NCI-H510A (cell line): Measurements from ENCODE around the gene PLA2G4F.
A peak's percentile ranks its signal among the peaks of the same experiment; 100 is the strongest.
"Not testable (repeated sequence)": the region's sequence is repeated elsewhere in the genome, so short reads cannot be mapped to it uniquely, and the experiment has no call there.

Source experiments
- DNase-seq: peaks from one replicate; lab custom pipeline; 2025; lab: John Stamatoyannopoulos, UW

PLA2G4F gene

DNA sequence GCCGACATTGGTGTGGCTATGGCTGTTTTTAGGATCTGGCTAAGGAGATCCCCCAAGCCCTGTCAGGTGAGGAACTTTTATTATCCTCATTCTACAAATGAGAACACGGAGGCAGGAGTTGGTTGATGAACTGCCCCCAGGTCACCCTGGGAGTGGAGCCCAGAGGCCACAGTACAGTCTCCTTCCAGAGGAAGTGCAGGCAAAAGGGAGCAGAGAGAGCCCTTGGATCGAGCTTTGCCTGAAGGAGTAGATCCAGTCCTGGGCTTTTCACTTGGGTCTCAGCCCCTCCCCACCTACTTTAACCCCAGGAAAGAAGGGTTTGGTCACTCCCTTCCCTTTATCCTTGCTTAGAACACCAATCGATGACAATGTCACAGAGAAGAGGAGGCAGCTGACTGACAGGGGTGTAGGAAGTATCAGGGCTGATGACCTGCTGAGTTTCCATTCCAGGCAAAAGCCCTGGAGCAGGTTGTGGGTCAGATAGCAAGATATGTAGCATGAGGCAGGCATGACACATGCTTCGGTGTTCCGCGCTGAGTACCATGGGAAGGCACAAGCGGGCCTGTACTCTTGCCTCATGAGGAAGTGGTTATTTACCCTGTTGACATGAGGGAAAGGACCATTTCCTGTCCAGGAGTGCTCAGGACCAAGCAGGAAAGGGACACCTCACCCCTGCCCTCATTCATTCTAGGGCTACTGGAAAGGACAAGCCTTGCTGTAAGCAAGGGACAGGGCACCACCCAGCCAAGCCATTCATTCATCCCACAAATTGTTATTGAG, 56.2 kb downstream of the PLA2G4F start:
- DNase-seq: no peak

GRCh38 chr15:42097018-42097417, 59.4 kb downstream of the PLA2G4F start:
- no peak for DNase-seq

- peak; percentile 86 for DNase-seq
These were observed 61.9 kb downstream of the PLA2G4F start, which contains the start of gene PLA2G4D for GRCh38 chr15:42094512-42094963. PLA2G4D (minus strand) TSS chr15:42094562; CDS start chr15:42094459, 103 bp downstream.

GRCh38 chr15:42093966-42094365, 62.5 kb downstream of the PLA2G4F start:
- DNase-seq: no peak

DNA sequence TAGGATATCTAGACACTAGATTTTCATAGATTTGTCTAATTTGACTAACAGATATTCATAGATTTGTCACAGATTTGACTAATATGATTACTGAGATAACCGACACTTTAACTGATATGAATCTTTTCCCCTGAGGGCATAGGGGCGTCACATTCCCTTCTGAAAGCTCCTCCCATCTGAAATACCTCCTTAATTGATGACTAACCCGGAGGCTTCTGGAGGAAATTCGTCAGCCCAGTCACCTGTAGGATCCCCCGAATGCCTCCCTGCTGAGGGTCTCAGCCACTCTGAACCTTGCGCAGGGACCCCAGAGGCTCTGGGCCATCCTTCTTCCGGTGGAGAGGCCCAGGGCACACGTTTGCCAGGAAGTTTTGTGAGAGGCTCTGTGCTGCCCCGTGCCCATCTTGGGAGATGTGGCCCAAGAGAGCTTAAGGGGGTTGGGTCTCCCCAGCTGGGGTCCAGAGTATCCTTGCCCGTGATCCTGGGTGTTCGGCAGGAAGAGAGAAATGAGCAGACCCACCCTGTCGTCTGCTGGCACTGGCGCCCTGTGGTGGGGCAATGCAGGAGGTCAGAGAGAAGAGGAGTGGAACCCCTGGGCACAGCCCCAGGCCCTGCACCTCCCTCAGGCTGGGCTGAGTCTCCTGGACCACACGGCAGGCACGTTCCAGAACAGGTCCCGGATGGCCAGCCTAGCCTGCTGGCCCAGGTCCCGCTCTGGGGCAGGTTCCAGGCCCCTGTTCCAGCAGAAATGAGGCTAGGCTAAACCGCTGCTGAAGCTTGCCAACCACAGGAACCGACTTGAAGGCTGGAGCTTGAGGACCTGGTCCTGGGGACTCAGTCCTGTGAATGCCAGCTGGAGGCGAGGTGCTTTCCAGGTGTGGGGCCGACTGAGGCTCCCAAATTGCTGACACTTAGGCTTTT, 63.8 kb downstream of the PLA2G4F start:
- DNase-seq: no peak

DNA sequence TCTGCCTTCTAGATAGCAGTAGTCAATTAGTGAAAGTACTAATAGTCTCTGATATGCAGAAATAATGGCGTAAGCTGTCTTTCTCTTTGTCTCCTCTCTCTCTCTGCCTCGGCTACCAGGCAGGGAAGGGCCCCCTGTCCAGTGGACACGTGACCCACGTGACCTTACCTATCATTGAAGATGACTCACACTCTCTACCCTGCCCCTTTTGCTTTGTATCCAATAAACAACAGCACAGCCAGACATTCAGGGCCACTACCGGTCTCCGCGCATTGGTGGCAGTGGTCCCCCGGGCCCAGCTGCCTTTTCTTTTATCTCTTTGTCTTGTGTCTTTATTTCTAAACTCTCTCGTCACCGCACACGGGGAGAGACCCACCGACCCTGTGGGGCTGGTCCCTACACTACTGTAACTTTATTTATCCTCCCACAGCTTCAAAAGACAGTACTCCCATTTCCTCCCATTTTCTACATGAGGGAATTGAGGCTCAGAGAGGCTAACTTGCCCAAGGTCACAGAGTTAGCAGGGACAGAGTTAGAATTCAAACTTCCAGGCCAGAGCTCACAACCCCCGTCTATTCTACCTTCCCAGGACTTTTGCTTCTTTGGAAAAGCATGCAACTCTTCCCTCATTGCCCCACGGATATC, 64.6 kb downstream of the PLA2G4F start:
- DNase-seq: not testable (repeated sequence)

DNA sequence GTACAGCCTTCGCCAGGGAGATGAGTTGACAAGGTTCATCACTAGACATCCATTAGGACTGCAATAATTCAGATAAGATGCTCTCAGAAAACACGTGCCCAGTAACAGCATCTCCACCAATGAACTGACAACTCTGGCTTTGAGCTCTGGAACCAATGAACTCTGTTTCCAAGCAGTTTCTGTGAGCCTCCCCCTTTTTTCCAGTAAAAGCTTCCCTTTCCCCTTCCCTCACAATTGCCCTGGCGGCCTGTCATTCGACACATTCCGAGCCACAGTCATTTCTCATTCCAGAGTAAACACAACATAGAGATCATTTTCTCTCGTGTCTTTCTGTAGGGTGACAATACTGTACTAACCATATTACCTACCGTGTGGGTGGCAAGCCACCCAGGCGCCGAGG, 65.7 kb downstream of the PLA2G4F start:
- no peak for DNase-seq

GRCh38 chr15:42090370-42090769, 66.1 kb downstream of the PLA2G4F start:
- DNase-seq: no peak

- no peak for DNase-seq
These were observed 66.5 kb downstream of the PLA2G4F start for GRCh38 chr15:42089942-42090341.
